Calu3 (cell line): ENCODE results near the gene HNRNPH2. TPM values are rescaled to one million over a fixed set of nuclear protein-coding genes. Genes with fewer than 3 reads are reported as not detected.
A peak's percentile ranks its signal among the peaks of the same experiment; 100 is the strongest.

Experiments used
- BruUV-seq: library from RNA; stranded (reverse); fragments of 400-500 nt; replicated peaks from 2 replicates; lab custom pipeline; 2021; lab: Mats Ljungman, UMichigan
- CTCF ChIA-PET: fragments of 300-600 bp; sonication (Branson Sonifier 250); formaldehyde crosslinking; loops from one replicate; lab custom pipeline; 2022; ENCODE audit warnings: antibody characterized with exemption; lab: Charles Lee
- DNase-seq: peaks from one replicate; pipeline ENCODE4 v3.0.0; 2022
- H3K27ac Mint-ChIP-seq: one replicate; pipeline ENCODE4 v1.8.0; 2022; ENCODE audit warnings: mixed read lengths; ENCODE audit not compliant: unreplicated experiment
- H3K27me3 Mint-ChIP-seq: one replicate; pipeline ENCODE4 v1.8.0; 2022; ENCODE audit warnings: mixed read lengths; ENCODE audit not compliant: unreplicated experiment
- H3K36me3 Mint-ChIP-seq: one replicate; pipeline ENCODE4 v1.8.0; 2022; ENCODE audit warnings: mild to moderate bottlenecking, moderate library complexity, mixed read lengths; ENCODE audit not compliant: insufficient read depth, unreplicated experiment
- H3K4me1 Mint-ChIP-seq: one replicate; pipeline ENCODE4 v1.8.0; 2022; ENCODE audit warnings: mild to moderate bottlenecking, low read depth, mixed read lengths; ENCODE audit not compliant: unreplicated experiment
- H3K4me3 Mint-ChIP-seq: one replicate; pipeline ENCODE4 v1.8.0; 2022; ENCODE audit warnings: mild to moderate bottlenecking, low read depth, moderate library complexity, mixed read lengths; ENCODE audit not compliant: unreplicated experiment
- H3K9me3 Mint-ChIP-seq: one replicate; pipeline ENCODE4 v1.8.0; 2022; ENCODE audit warnings: low read depth, mixed read lengths; ENCODE audit not compliant: unreplicated experiment
- CTCF ChIP-seq: fragments of 200-600 bp; IDR thresholded peaks from one replicate; pipeline ENCODE4 v1.8.0; 2022; ENCODE audit warnings: antibody characterized with exemption; ENCODE audit not compliant: unreplicated experiment
- intact Hi-C: fragments of 100-400 bp; cut with micrococcal nuclease; formaldehyde crosslinking; loops from one replicate; pipeline ENCODE4 v1.10.0; 2022; ENCODE audit not compliant: unreplicated experiment
- total RNA-seq: library from RNA; stranded (reverse); gene quantifications from 2 replicates; pipeline ENCODE4 v1.2.3, GENCODE V29; 2022

HNRNPH2 gene
- total RNA-seq, 1 experiment from 2014 or later: 71.8 TPM

GRCh38 chrX:101385795-101386541, 22.1 kb upstream of the HNRNPH2 start, which contains the start of gene BTK:
BTK (minus strand) TSS chrX:101386191; CDS start chrX:101375284, 10,907 bp downstream.
- Mint-ChIP-seq H3K9me3 (no peaks in the 10 kb centered on the region), H3K36me3 (peaks cover 7% of the 10 kb centered on the region)

GRCh38 chrX:101386542-101386885, 21.5 kb upstream of the HNRNPH2 start:
- intact Hi-C loops: no loop called here
- H3K4me1 Mint-ChIP-seq: no peaks in the 10 kb centered on the region
- no peaks in the 10 kb centered on the region for H3K9me3 Mint-ChIP-seq
- no TSS peak for BruUV-seq
- DNase-seq: no peak
- H3K27ac Mint-ChIP-seq: no peak overlapping the region
- H3K36me3 Mint-ChIP-seq: peaks cover 12% of the 10 kb centered on the region
- CTCF ChIA-PET: no interaction called here
- no peak for TF ChIP-seq CTCF
- no peak overlapping the region for H3K4me3 Mint-ChIP-seq
- peaks cover 26% of the 10 kb centered on the region for H3K27me3 Mint-ChIP-seq

More at GRCh38 chrX:101385795-101386541, 22.1 kb upstream of the HNRNPH2 start, which contains the start of gene BTK:
- no peak for TF ChIP-seq CTCF
- H3K27ac Mint-ChIP-seq: no peak within 1 kb of the TSS
- no TSS peak for BruUV-seq
- intact Hi-C loops: no loop called here
- no peak for DNase-seq
- no peaks in the 10 kb centered on the region for H3K4me1 Mint-ChIP-seq
- peaks cover 26% of the 10 kb centered on the region for H3K27me3 Mint-ChIP-seq
- CTCF ChIA-PET: no interaction called here
- H3K4me3 Mint-ChIP-seq: no peak within 1 kb of the TSS

GRCh38 chrX:101388604-101389003, 19.4 kb upstream of the HNRNPH2 start:
- no peak overlapping the region for H3K27ac Mint-ChIP-seq
- no TSS peak for BruUV-seq
- TF ChIP-seq CTCF: no peak
- intact Hi-C loops: no loop called here
- H3K4me1 Mint-ChIP-seq: peaks cover 10% of the 10 kb centered on the region
- no peak for DNase-seq
- peaks cover 26% of the 10 kb centered on the region for H3K27me3 Mint-ChIP-seq
- H3K4me3 Mint-ChIP-seq: no peak overlapping the region
- H3K9me3 Mint-ChIP-seq: no peaks in the 10 kb centered on the region
- CTCF ChIA-PET: no interaction called here
- peaks cover 33% of the 10 kb centered on the region for H3K36me3 Mint-ChIP-seq

- peaks cover 15% of the 10 kb centered on the region for H3K4me1 Mint-ChIP-seq
- H3K36me3 Mint-ChIP-seq: peaks cover 51% of the 10 kb centered on the region
- no peaks in the 10 kb centered on the region for H3K9me3 Mint-ChIP-seq
- intact Hi-C loops: loop anchor here (2.0 kb wide), 1 partner anchor 18 kb away; the partner anchor contains the start of gene HNRNPH2
- H3K27me3 Mint-ChIP-seq: peaks cover 11% of the 10 kb centered on the region
- BruUV-seq: TSS peak; percentile 64
- CTCF ChIA-PET: interaction anchor here (0.6 to 1.0 kb wide), 5 partner anchors 11 to 42 kb away, joined by 3 to 5 read pairs (median 3); partner anchors contain the start of gene TIMM8A
- peak within 1 kb of the TSS; percentile 88 for H3K4me3 Mint-ChIP-seq
- peak; percentile 59 for TF ChIP-seq CTCF
- peak; percentile 85 for DNase-seq
- H3K27ac Mint-ChIP-seq: peak within 1 kb of the TSS; percentile 96
Measured at GRCh38 chrX:101390664-101391525, 17.1 kb upstream of the HNRNPH2 start, which contains the start of gene RPL36A. RPL36A (plus strand) TSS chrX:101391011; CDS start chrX:101391044, 33 bp downstream.
